ENCODE data around the gene TRERF1. TPM values are rescaled to one million over a fixed set of nuclear protein-coding genes. Genes with fewer than 3 reads are reported as not detected.

Gene TRERF1
- total RNA-seq, 4 donors from 2014 or later: 14.7 to 22.0 (median 19.0) TPM

DNA sequence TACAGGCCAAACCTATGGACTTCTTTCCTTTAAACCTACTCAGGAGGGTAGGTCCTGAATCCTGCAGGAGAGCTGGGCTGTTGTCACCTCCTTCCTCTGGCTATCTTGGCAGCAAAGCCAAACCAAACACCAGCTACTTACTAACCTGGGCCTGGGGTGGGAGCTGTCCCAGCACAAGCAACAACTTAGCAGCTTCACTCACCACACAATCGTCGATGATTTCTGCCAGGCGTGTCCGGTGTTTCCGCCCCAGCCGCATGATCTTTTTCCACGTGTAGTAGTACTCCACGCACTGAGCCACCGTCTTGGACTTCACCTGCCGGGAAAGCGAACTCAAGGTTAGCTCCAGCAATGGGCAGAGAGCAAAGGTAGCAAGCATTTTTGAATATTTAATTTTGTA is 208.7 kb downstream of the TRERF1 start:
- H3K4me1 ChIP-seq: peaks cover 16% of the 10 kb centered on the region
- no peak for DNase-seq (ENCODE audit: low spot score in 2 of 2)
- no peak overlapping the region for H3K4me3 ChIP-seq
- no peaks in the 10 kb centered on the region for H3K27me3 ChIP-seq
- no peak overlapping the region for H3K27ac ChIP-seq
- H3K9me3 ChIP-seq: no peaks in the 10 kb centered on the region
- 96% methylated on average over 11 of the region's 11 CpGs for WGBS
- TF ChIP-seq, protein P1, sequence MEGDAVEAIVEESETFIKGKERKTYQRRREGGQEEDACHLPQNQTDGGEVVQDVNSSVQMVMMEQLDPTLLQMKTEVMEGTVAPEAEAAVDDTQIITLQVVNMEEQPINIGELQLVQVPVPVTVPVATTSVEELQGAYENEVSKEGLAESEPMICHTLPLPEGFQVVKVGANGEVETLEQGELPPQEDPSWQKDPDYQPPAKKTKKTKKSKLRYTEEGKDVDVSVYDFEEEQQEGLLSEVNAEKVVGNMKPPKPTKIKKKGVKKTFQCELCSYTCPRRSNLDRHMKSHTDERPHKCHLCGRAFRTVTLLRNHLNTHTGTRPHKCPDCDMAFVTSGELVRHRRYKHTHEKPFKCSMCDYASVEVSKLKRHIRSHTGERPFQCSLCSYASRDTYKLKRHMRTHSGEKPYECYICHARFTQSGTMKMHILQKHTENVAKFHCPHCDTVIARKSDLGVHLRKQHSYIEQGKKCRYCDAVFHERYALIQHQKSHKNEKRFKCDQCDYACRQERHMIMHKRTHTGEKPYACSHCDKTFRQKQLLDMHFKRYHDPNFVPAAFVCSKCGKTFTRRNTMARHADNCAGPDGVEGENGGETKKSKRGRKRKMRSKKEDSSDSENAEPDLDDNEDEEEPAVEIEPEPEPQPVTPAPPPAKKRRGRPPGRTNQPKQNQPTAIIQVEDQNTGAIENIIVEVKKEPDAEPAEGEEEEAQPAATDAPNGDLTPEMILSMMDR (IDR thresholded peaks at IDR 0.05): no peak
- TF ChIP-seq EP300 (IDR thresholded peaks at IDR 0.05) (no peak), POLR2AphosphoS5 (IDR thresholded peaks at IDR 0.05) (no peak), POLR2A (IDR thresholded peaks at IDR 0.05) (no peak)
- peaks cover 28% of the 10 kb centered on the region for H3K36me3 ChIP-seq

DNA sequence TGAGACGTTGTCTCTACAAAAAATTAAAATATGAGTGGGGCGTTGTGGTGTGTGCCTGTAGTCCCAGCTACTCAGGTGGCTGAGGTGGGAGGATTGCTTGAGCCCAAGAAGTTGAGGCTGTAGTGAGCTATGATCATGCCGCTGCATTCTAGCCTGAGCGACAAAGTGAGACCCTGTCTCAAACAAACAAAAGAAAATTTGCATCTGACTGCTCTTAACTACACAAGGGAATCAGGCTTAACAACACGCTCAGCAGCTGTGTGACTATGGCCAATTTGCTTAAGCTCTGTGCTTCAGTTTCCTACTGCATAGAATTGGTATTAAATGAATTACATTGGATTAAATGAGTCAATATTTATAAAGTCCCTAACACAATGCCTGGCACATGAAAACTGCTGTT is 209.8 kb downstream of the TRERF1 start:
- no peaks in the 10 kb centered on the region for H3K9me3 ChIP-seq
- H3K4me3 ChIP-seq: no peak overlapping the region
- H3K27ac ChIP-seq: no peak overlapping the region
- TF ChIP-seq POLR2AphosphoS5 (IDR thresholded peaks at IDR 0.05) (no peak), EP300 (IDR thresholded peaks at IDR 0.05) (no peak)
- peaks cover 16% of the 10 kb centered on the region for H3K4me1 ChIP-seq
- no peak for DNase-seq (ENCODE audit: low spot score in 2 of 2)
- H3K36me3 ChIP-seq: peaks cover 31% of the 10 kb centered on the region
- 88% methylated on average over 5 of the region's 5 CpGs for WGBS
- H3K27me3 ChIP-seq: no peaks in the 10 kb centered on the region

- H3K4me1 ChIP-seq: peaks cover 16% of the 10 kb centered on the region
- TF ChIP-seq, protein P1 (IDR thresholded peaks at IDR 0.05): no peak
- no peak for TF ChIP-seq POLR2A (IDR thresholded peaks at IDR 0.05)
- no peak for TF ChIP-seq POLR2AphosphoS5 (IDR thresholded peaks at IDR 0.05)
- no peak for TF ChIP-seq EP300 (IDR thresholded peaks at IDR 0.05)
- no peak overlapping the region for H3K4me3 ChIP-seq
- H3K27ac ChIP-seq: peak overlapping the region; percentile 55
- peaks cover 43% of the 10 kb centered on the region for H3K36me3 ChIP-seq
- WGBS: 52% methylated on average over 7 of the region's 7 CpGs
- DNase-seq (ENCODE audit: low spot score in 2 of 2): no peak
- H3K27me3 ChIP-seq: no peaks in the 10 kb centered on the region
- H3K9me3 ChIP-seq: no peaks in the 10 kb centered on the region
These were observed 211.9 kb downstream of the TRERF1 start for GRCh38 chr6:42239736-42240375.

- DNase-seq (ENCODE audit: low spot score in 2 of 2): no peak
- Histone ChIP-seq H3K36me3 (peaks cover 41% of the 10 kb centered on the region), H3K27ac (peak overlapping the region; percentile 55), H3K27me3 (no peaks in the 10 kb centered on the region), H3K9me3 (no peaks in the 10 kb centered on the region), H3K4me1 (peaks cover 16% of the 10 kb centered on the region), H3K4me3 (no peak overlapping the region)
- 64% methylated on average over 5 of the region's 5 CpGs for WGBS
- TF ChIP-seq EP300 (IDR thresholded peaks at IDR 0.05) (no peak), POLR2A (IDR thresholded peaks at IDR 0.05) (no peak)
- TF ChIP-seq, protein P1 (IDR thresholded peaks at IDR 0.05): no peak
These were observed 212.4 kb downstream of the TRERF1 start for GRCh38 chr6:42239333-42239732.

- Histone ChIP-seq H3K4me1 (peaks cover 16% of the 10 kb centered on the region), H3K27me3 (no peaks in the 10 kb centered on the region), H3K9me3 (no peaks in the 10 kb centered on the region), H3K27ac (no peak overlapping the region), H3K36me3 (peaks cover 37% of the 10 kb centered on the region), H3K4me3 (no peak overlapping the region)
- WGBS: 83% methylated on average over 1 of the region's 1 CpG
- TF ChIP-seq, protein P1 (IDR thresholded peaks at IDR 0.05): no peak
- TF ChIP-seq POLR2AphosphoS5 (IDR thresholded peaks at IDR 0.05): no peak
- TF ChIP-seq POLR2A (IDR thresholded peaks at IDR 0.05): no peak
- TF ChIP-seq EP300 (IDR thresholded peaks at IDR 0.05): no peak
- no peak for DNase-seq (ENCODE audit: low spot score in 2 of 2)
These were observed 213.9 kb downstream of the TRERF1 start for GRCh38 chr6:42237857-42238256.

Data from suprapubic skin (tissue), 4 donors.